HFF-Myc (cell line): ENCODE data around the gene STX2.

ENCODE experiments used
- DNase-seq: peaks from one replicate; pipeline ENCODE4 v3.0.0-alpha.2; 2011; ENCODE audit warnings: low read depth; ENCODE audit errors: extremely low read depth
- H3K4me3 ChIP-seq: replicated peaks from 2 replicates; pipeline ENCODE4 v1.5.1; 2011; ENCODE audit warnings: low read depth, mild to moderate bottlenecking, control low read depth, low read length
- TF ChIP-seq, protein P1 (sequence below): IDR thresholded peaks from 2 replicates; pipeline ENCODE4 v1.5.1; 2012; ENCODE audit warnings: mild to moderate bottlenecking, low read depth, low read length, control low read depth; ENCODE audit errors: missing control alignments

Gene STX2

GRCh38 chr12:130770413-130771028 is 68.5 kb downstream of the STX2 start:
- DNase-seq, result no peak
- no peak overlapping the region for H3K4me3 ChIP-seq
- TF ChIP-seq, protein P1, sequence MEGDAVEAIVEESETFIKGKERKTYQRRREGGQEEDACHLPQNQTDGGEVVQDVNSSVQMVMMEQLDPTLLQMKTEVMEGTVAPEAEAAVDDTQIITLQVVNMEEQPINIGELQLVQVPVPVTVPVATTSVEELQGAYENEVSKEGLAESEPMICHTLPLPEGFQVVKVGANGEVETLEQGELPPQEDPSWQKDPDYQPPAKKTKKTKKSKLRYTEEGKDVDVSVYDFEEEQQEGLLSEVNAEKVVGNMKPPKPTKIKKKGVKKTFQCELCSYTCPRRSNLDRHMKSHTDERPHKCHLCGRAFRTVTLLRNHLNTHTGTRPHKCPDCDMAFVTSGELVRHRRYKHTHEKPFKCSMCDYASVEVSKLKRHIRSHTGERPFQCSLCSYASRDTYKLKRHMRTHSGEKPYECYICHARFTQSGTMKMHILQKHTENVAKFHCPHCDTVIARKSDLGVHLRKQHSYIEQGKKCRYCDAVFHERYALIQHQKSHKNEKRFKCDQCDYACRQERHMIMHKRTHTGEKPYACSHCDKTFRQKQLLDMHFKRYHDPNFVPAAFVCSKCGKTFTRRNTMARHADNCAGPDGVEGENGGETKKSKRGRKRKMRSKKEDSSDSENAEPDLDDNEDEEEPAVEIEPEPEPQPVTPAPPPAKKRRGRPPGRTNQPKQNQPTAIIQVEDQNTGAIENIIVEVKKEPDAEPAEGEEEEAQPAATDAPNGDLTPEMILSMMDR, result no peak

DNA sequence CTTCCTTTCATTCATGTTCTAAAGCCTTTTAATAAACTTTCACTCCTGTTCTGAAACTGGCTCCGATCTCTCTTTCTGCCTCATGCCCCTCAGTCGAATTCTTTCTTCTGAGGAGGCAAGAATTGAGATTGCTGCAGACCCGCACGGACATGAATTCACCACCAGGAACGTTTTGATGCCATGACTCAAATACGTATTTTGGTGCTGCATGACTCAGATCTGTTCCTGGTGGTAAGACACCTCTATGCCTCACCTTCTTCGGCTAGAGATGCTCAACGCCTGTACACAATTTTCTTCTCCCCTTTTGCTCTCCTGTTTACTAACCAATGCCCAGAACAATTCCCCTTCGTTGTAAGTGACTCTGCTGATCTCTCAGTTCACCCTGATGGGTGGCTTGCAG is 70.9 kb downstream of the STX2 start:
- DNase-seq, result no peak
- TF ChIP-seq, protein P1, result no peak
- no peak overlapping the region for H3K4me3 ChIP-seq

DNA sequence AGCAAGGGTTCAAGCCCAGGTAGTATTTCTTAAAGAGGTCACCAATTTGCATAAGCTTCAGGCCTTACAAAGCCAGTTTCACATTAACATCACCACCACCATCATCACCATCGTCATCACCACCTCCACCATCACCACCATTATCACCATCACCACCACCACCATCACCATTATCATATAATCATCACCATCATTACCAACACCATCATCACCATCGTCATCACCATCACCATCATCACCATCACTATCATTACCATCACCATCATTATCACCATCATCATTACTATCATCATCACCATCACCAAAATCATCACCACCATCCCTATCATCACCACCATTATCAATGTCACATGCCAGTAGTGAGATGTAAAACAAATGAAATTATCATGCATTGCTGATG is 72.6 kb downstream of the STX2 start:
- no peak for DNase-seq
- TF ChIP-seq, protein P1, result no peak
- H3K4me3 ChIP-seq, result no peak overlapping the region

- TF ChIP-seq, protein P1, result no peak
- DNase-seq, result peak; percentile 10
- no peak overlapping the region for H3K4me3 ChIP-seq
Measured at GRCh38 chr12:130765186-130765659, 73.8 kb downstream of the STX2 start.

DNA sequence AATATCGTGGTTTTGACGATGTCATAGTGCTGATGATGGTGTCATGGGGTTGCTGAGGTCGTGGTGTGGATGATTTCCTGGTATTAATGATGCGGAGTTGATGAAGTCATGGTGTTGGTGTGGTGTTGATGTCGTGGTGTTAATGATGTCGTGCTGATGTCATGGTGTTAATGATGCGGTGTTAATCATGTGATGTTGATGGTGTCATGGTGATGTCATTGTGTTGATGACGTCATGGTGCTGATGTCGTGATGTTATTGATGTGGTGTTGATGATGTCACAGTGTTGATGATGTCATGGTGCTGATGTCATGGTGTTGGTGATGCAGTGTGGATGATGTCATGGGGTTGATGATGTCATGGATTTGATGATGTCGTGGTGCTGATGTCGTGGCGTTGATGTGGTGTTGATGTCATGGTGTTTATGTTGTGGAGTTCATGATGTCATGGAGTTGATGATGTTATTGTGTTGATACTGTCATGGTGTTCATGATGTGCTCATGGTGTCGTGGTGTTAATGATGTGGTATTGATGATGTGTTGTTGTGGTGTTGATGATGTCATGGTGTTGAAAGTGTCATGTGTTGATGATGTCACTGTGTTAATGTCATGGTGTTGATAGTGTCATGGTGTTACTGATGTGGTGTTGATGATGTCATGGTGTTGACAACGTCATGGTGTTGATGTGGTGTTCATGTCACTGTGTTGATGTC is 74.4 kb downstream of the STX2 start:
- DNase-seq, result peak; percentile 6
- H3K4me3 ChIP-seq, result no peak overlapping the region
- TF ChIP-seq, protein P1, result no peak

- H3K4me3 ChIP-seq, result no peak overlapping the region
- peak; percentile 2 for DNase-seq
- TF ChIP-seq, protein P1, result no peak
Measured at GRCh38 chr12:130764073-130764472, 75.0 kb downstream of the STX2 start.
